Hepatocyte (in vitro differentiated cells): Measurements from ENCODE around the gene CCDC83. TPM values are rescaled to one million over a fixed set of nuclear protein-coding genes. Genes with fewer than 3 reads are reported as not detected.

Experiments used
- DNase-seq: peaks from one replicate; pipeline ENCODE4 v3.0.0-alpha.2; 2016; ENCODE audit warnings: low spot score
- H2AFZ ChIP-seq: fragments of 200-600 bp; sonication (generic); 2 replicates; pipeline ENCODE4 v1.6.0; 2016; ENCODE audit warnings: antibody characterized with exemption, mild to moderate bottlenecking
- H3K27ac ChIP-seq: fragments of 200-600 bp; sonication (generic); 2 replicates; pipeline ENCODE4 v1.5.1; 2016; ENCODE audit warnings: mild to moderate bottlenecking
- H3K27me3 ChIP-seq: fragments of 200-600 bp; sonication (generic); 2 replicates; pipeline ENCODE4 v1.6.1; 2016
- H3K36me3 ChIP-seq: fragments of 200-600 bp; sonication (generic); replicated peaks from 2 replicates; pipeline ENCODE4 v1.5.1; 2016; ENCODE audit warnings: low read depth; ENCODE audit not compliant: insufficient read depth
- H3K4me1 ChIP-seq: fragments of 200-600 bp; sonication (generic); 2 replicates; pipeline ENCODE4 v1.5.1; 2016; ENCODE audit warnings: mild to moderate bottlenecking, moderate library complexity; ENCODE audit not compliant: insufficient read depth
- H3K4me2 ChIP-seq: fragments of 200-600 bp; sonication (generic); 2 replicates; pipeline ENCODE4 v1.6.0; 2016
- H3K4me3 ChIP-seq: fragments of 200-600 bp; sonication (generic); 2 replicates; pipeline ENCODE4 v1.5.1; 2016; ENCODE audit warnings: mild to moderate bottlenecking
- H3K79me2 ChIP-seq: fragments of 200-600 bp; sonication (generic); 2 replicates; pipeline ENCODE4 v1.6.0; 2017; ENCODE audit warnings: mild to moderate bottlenecking
- H3K9me2 ChIP-seq: fragments of 200-600 bp; sonication (generic); replicated peaks from 2 replicates; pipeline ENCODE4 v1.6.0; 2017; ENCODE audit warnings: mild to moderate bottlenecking; ENCODE audit not compliant: insufficient read depth
- H3K9me3 ChIP-seq: fragments of 200-600 bp; sonication (generic); 2 replicates; pipeline ENCODE4 v1.5.1; 2016; ENCODE audit warnings: low read depth, mild to moderate bottlenecking
- H4K20me1 ChIP-seq: fragments of 200-600 bp; sonication (generic); 2 replicates; pipeline ENCODE4 v1.6.0; 2016; ENCODE audit warnings: mild to moderate bottlenecking; ENCODE audit not compliant: insufficient read depth, poor library complexity, severe bottlenecking
- CTCF ChIP-seq: fragments of 200-600 bp; sonication (generic); IDR thresholded peaks from 2 replicates; pipeline ENCODE4 v1.5.1; 2016; ENCODE audit warnings: antibody characterized with exemption, mild to moderate bottlenecking; ENCODE audit not compliant: poor library complexity
- EZH2 ChIP-seq: fragments of 200-600 bp; sonication (generic); IDR thresholded peaks from 2 replicates; pipeline ENCODE4 v1.6.1; 2016; ENCODE audit warnings: antibody characterized with exemption, mild to moderate bottlenecking, borderline replicate concordance
- EZH2phosphoT487 ChIP-seq: fragments of 200-600 bp; sonication (generic); IDR thresholded peaks from one replicate; pipeline ENCODE4 v1.6.1; 2018; ENCODE audit warnings: antibody characterized with exemption, mild to moderate bottlenecking, low read depth, moderate library complexity; ENCODE audit not compliant: unreplicated experiment, severe bottlenecking
- WGBS: methylation state at CpG from one replicate; pipeline ENCODE4 v1.1.6; 2016; ENCODE audit warnings: low lambda C conversion rate; ENCODE audit errors: missing lambda C conversion rate; 5-methylcytosine and 5-hydroxymethylcytosine counted together
- polyA plus RNA-seq: library from polyadenylated mRNA; unstranded; fragments of >200 nt; fragmentation: Nextera tagmentation; extraction: Ambion mirVana; gene quantifications from 2 replicates; pipeline ENCODE4 v1.2.1, GENCODE V29; 2016
- total RNA-seq: library from RNA; depleted of rRNA; stranded (reverse); fragments of >200 nt; gene quantifications from 2 replicates; pipeline ENCODE4 v1.2.3, GENCODE V29; 2014

Gene CCDC83
- total and polyA plus RNA-seq, 2 experiments from 2014 or later, result not detected

GRCh38 chr11:85869781-85870180 is 14.6 kb downstream of the CCDC83 start:
- Histone ChIP-seq H3K36me3 (no peaks in the 10 kb centered on the region), H3K9me2 (no peaks in the 10 kb centered on the region), H3K4me3 (no peak overlapping the region), H3K79me2 (no peaks in the 10 kb centered on the region), H3K4me1 (no peaks in the 10 kb centered on the region), H4K20me1 (no peaks in the 10 kb centered on the region), H2AFZ (no peak overlapping the region), H3K9me3 (no peaks in the 10 kb centered on the region), H3K27ac (no peak overlapping the region), H3K4me2 (no peak overlapping the region), H3K27me3 (no peaks in the 10 kb centered on the region)
- DNase-seq, result no peak
- no peak for TF ChIP-seq EZH2
- no peak for TF ChIP-seq CTCF
- no peak for TF ChIP-seq EZH2phosphoT487
- 89% methylated on average over 2 of the region's 2 CpGs for WGBS

GRCh38 chr11:85874265-85874664 is 19.1 kb downstream of the CCDC83 start:
- TF ChIP-seq EZH2 (no peak), EZH2phosphoT487 (no peak), CTCF (no peak)
- no peak overlapping the region for H3K4me2 ChIP-seq
- 95% methylated on average over 1 of the region's 1 CpG for WGBS
- no peaks in the 10 kb centered on the region for H4K20me1 ChIP-seq
- H3K27me3 ChIP-seq, result no peaks in the 10 kb centered on the region
- no peak overlapping the region for H3K4me3 ChIP-seq
- H2AFZ ChIP-seq, result no peak overlapping the region
- H3K9me2 ChIP-seq, result no peaks in the 10 kb centered on the region
- DNase-seq, result no peak
- H3K9me3 ChIP-seq, result no peaks in the 10 kb centered on the region
- no peaks in the 10 kb centered on the region for H3K4me1 ChIP-seq
- H3K27ac ChIP-seq, result no peak overlapping the region
- no peaks in the 10 kb centered on the region for H3K36me3 ChIP-seq
- H3K79me2 ChIP-seq, result no peaks in the 10 kb centered on the region

- no peak overlapping the region for H2AFZ ChIP-seq
- H3K79me2 ChIP-seq, result no peaks in the 10 kb centered on the region
- no peaks in the 10 kb centered on the region for H4K20me1 ChIP-seq
- H3K27me3 ChIP-seq, result no peaks in the 10 kb centered on the region
- no peak overlapping the region for H3K27ac ChIP-seq
- H3K36me3 ChIP-seq, result no peaks in the 10 kb centered on the region
- WGBS, result 71% methylated on average over 1 of the region's 1 CpG
- H3K9me2 ChIP-seq, result no peaks in the 10 kb centered on the region
- H3K4me3 ChIP-seq, result no peak overlapping the region
- no peak overlapping the region for H3K4me2 ChIP-seq
- DNase-seq, result no peak
- TF ChIP-seq EZH2phosphoT487 (no peak), EZH2 (no peak), CTCF (no peak)
- no peaks in the 10 kb centered on the region for H3K9me3 ChIP-seq
- no peaks in the 10 kb centered on the region for H3K4me1 ChIP-seq
Observed at GRCh38 chr11:85875505-85875904, 20.3 kb downstream of the CCDC83 start.

- no peak overlapping the region for H3K27ac ChIP-seq
- H3K4me1 ChIP-seq, result peaks cover 4% of the 10 kb centered on the region
- no peak overlapping the region for H2AFZ ChIP-seq
- no peaks in the 10 kb centered on the region for H3K27me3 ChIP-seq
- no peak overlapping the region for H3K4me2 ChIP-seq
- no peak for DNase-seq
- TF ChIP-seq EZH2 (no peak), CTCF (no peak), EZH2phosphoT487 (no peak)
- H3K36me3 ChIP-seq, result no peaks in the 10 kb centered on the region
- no peaks in the 10 kb centered on the region for H3K9me3 ChIP-seq
- no peaks in the 10 kb centered on the region for H3K9me2 ChIP-seq
- H3K4me3 ChIP-seq, result no peak overlapping the region
- 68% methylated on average over 4 of the region's 4 CpGs for WGBS
- no peaks in the 10 kb centered on the region for H3K79me2 ChIP-seq
- H4K20me1 ChIP-seq, result no peaks in the 10 kb centered on the region
Observed at GRCh38 chr11:85884581-85885021, 29.4 kb downstream of the CCDC83 start.
